ENCODE results near the gene ACP6.

GRCh38 chr1:147620543-147620942 is 49.8 kb downstream of the ACP6 start:
- TF ChIP-seq ZNF785 (tag by site-specific recombination; IDR thresholded peaks at IDR 0.05) (no peak), ZNF621 (tag by site-specific recombination; IDR thresholded peaks at IDR 0.05) (no peak), YY1 (tag by site-specific recombination; IDR thresholded peaks at IDR 0.05) (no peak), ZNF473 (tag by site-specific recombination; IDR thresholded peaks at IDR 0.05) (no peak), KLF1 (tag by site-specific recombination; IDR thresholded peaks at IDR 0.05) (no peak), FEZF1 (tag by site-specific recombination; IDR thresholded peaks at IDR 0.05) (no peak), CTCF (tag by site-specific recombination; IDR thresholded peaks at IDR 0.05) (no peak), ZNF660 (tag by site-specific recombination; IDR thresholded peaks at IDR 0.05) (no peak), ZNF114 (tag by site-specific recombination; IDR thresholded peaks at IDR 0.05) (no peak), ZNF37A (tag by site-specific recombination; IDR thresholded peaks at IDR 0.05) (no peak), ATF2 (tag by site-specific recombination; IDR thresholded peaks at IDR 0.05; ENCODE audit: low read depth) (no peak)

Measured in HEK293 (cell line).